ENCODE results near the gene GP1BB.

The GP1BB gene

GRCh38 chr22:19773470-19774040 lies 50.2 kb downstream of the GP1BB start:
- no peak overlapping the region for H4K8ac ChIP-seq (ENCODE audit: low read depth, low read length)
- no peak overlapping the region for H2AK5ac ChIP-seq (ENCODE audit: low read length)
- no peak overlapping the region for H4K12ac ChIP-seq (ENCODE audit: low read depth, low read length)
- no peak overlapping the region for H3K27ac ChIP-seq (ENCODE audit: low read depth, low read length)
- no peak overlapping the region for H2BK5ac ChIP-seq (ENCODE audit: low read depth, low read length, poor library complexity)
- H2BK120ac ChIP-seq (ENCODE audit: insufficient read depth, low read length, poor library complexity): no peak overlapping the region
- no peak for DNase-seq
- H3K18ac ChIP-seq (ENCODE audit: low read length): no peak overlapping the region
- no peak overlapping the region for H3K4me3 ChIP-seq (ENCODE audit: low read depth, low read length)
- H3K9ac ChIP-seq (ENCODE audit: low read length): no peak overlapping the region
- H3K14ac ChIP-seq (ENCODE audit: low read length): no peak overlapping the region
- H3K79me1 ChIP-seq (ENCODE audit: low read length): no peaks in the 10 kb centered on the region
- H2AFZ ChIP-seq (ENCODE audit: insufficient read depth, low read length, poor library complexity): no peak overlapping the region
- no peak overlapping the region for H3K4me2 ChIP-seq (ENCODE audit: low read length)
- H3K23ac ChIP-seq (ENCODE audit: low read length): no peak overlapping the region
- H3K4ac ChIP-seq (ENCODE audit: low read depth, low read length): no peak overlapping the region
- no peaks in the 10 kb centered on the region for H3K4me1 ChIP-seq (ENCODE audit: control insufficient read depth in 1 of 2, insufficient read depth in 2 of 2, low read length in 2 of 2)
- no peaks in the 10 kb centered on the region for H3K9me3 ChIP-seq (ENCODE audit: insufficient read depth, low read depth, low read length)
- H4K91ac ChIP-seq (ENCODE audit: low read depth, low read length): no peak overlapping the region
- H3K79me2 ChIP-seq (ENCODE audit: control insufficient read depth, insufficient read depth, low read length, poor library complexity): no peaks in the 10 kb centered on the region
- H3K36me3 ChIP-seq (ENCODE audit: control insufficient read depth in 1 of 2, insufficient read depth in 2 of 2, low read length in 2 of 2): no peaks in the 10 kb centered on the region
- H2BK12ac ChIP-seq (ENCODE audit: low read length): no peak overlapping the region
- H3K27me3 ChIP-seq (ENCODE audit: insufficient read depth, low read length): peaks cover 12% of the 10 kb centered on the region
- WGBS (ENCODE audit: extremely low coverage, insufficient coverage, insufficient read length): no CpG with 5 or more reads among the region's 9 CpGs
